ENCODE results near the gene TSPEAR.

- TF ChIP-seq CTCF (IDR thresholded peaks at IDR 0.05 in 4 of 5, conservative IDR thresholded peaks at IDR 0.05 in 1 of 5) (no peak), POLR2A (IDR thresholded peaks at IDR 0.05) (no peak)
These were observed 117.6 kb downstream of the TSPEAR start for GRCh38 chr21:44593598-44594405.

Data from gastrocnemius medialis (tissue), 4 donors.